Activated T-cell treated with anti-CD3 and anti-CD28 coated beads for 1 hour (primary cell): Measurements from ENCODE around the gene SLC6A17.

ENCODE experiments used
- DNase-seq: peaks from one replicate; pipeline ENCODE4 v3.0.0-alpha.2; 2020; ENCODE audit warnings: low read depth

SLC6A17 gene

DNA sequence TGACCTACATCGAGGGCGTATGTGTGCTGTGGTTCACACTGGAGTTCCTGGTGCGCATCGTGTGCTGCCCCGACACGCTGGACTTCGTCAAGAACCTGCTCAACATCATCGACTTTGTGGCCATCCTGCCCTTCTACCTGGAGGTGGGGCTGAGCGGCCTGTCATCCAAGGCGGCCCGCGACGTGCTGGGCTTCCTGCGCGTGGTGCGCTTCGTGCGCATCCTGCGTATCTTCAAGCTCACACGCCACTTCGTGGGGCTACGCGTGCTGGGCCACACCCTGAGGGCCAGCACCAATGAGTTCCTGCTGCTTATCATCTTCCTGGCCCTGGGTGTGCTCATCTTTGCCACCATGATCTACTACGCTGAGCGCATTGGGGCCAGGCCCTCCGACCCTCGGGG, 72.8 kb downstream of the SLC6A17 start:
- no peak for DNase-seq

DNA sequence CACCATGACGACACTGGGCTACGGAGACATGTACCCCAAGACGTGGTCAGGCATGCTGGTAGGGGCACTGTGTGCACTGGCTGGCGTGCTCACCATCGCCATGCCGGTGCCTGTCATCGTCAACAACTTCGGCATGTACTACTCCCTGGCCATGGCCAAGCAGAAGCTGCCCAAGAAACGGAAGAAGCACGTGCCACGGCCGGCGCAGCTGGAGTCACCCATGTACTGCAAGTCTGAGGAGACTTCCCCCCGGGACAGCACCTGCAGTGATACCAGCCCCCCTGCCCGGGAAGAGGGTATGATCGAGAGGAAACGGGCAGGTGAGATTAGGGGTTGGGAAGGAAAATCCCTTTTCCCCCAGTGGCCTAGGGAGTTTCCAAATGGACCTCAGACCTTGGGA, 73.3 kb downstream of the SLC6A17 start:
- DNase-seq, result no peak

DNA sequence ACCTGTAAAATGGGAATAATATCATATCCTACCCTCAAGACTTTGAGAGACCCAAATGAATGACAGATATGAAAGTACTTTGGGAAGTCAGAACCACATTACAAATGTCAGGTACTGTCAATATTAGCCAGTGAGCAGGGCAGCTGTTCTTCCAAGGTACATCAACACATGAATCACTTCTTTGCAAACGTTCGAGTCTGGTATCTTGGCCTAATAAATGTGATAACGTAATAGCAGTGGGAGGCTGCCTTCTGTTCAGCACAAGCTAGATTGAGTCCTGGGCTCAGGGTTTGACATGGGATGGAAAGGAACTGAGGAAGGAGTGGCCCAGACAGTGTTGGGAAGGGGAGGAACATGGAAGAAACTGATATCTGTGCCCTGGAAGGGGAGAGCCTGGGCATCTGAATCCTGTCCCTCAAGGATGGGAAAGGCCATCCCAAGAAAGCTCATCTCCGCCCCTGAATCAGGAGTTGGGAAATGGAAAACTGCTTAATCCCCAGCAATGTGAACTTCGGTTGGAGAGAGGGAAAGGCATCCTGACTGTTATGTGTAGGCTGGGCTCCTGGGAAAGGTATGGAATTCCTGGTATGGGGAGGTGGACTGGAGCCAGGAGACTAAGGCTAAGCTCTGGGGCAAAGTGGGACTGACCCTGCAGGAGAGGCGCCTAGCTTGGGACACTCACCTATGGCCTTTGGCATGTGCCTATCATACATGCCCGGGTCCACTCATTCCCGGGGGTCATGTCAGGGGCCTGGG, 74.1 kb downstream of the SLC6A17 start:
- no peak for DNase-seq

DNA sequence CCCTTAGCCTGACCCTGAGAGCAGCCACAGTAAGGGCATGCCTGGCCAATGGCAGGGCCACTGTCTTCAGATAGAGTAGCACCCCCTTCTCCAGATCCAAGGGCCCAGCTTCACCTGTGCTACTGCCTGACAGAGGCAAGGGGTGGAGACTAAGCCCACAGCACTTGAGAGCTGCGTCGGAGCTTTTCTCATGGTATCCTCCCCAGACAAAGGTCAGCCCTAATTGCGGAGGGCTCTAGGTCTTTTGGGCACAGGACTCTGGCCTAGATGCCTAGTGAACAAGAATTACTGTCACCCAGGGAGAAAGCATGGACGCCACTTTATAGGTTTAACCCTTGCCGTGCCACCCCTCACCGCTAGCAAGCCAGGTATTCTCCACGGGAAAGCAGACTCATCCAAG, 74.9 kb downstream of the SLC6A17 start:
- DNase-seq, result no peak

DNA sequence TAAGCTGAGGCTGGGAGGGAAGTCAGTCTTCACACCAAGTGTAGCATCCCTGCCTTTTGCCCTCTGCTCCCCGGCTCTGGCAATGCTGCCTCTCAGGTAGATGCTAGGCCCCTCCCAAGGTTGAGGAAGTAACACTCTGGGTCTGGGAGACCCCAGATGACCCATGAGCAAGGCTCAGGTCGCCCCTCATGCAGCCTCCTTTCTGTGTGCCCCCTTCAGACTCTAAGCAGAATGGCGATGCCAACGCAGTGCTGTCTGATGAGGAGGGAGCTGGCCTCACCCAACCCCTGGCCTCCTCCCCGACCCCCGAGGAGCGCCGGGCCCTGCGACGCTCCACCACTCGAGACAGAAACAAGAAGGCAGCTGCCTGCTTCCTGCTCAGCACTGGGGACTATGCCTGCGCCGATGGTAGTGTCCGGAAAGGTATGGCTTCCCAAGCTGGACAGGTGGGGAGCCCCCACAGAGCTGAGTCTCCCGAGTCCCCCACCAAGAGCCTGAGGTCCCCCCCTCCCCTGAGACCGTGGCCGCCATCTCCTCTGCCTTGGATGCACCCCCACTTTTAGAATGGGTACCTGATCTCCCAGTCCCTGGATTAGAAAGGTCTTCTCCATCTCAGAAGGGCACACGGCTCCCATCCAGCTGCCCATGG, 75.6 kb downstream of the SLC6A17 start:
- no peak for DNase-seq

DNA sequence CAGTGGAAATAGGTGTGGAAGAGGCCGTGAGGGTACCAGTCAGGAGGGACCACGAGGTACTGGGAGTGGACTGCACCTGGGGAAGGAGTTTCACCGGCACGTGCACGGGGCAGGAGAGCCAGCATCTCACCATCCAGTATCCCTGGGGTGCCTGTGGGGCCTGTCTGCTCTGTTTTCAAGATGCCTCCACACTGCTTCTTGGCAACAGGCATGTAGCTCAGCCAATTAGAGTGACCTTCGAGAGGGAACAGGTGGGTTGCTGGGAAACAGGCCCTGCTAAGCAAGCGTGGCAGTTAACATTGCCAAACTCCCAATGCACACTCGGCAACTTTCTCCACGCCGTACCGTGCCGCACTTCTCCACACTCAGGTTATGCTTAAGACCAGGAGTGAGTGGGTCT, 77.5 kb downstream of the SLC6A17 start:
- DNase-seq, result no peak

DNA sequence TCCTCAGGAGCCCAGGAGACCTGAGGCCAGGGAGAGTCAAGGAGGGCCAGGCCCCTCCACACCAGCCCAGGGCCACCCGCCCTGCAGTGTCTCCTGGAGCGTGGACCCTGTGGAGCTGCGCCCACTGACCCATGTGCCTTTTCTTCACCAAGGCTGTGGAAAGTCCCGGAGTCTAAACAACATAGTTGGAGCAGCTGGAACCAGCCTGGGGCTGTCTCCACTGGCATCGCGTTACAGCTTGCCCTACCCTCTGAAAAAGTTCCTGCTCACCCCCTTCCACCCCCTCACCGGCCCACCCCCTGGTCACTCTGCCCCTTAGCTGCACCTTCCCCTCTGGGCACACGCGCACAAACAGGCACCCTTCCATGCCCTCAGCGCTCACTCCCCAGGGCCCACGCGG, 78.1 kb downstream of the SLC6A17 start:
- no peak for DNase-seq

DNA sequence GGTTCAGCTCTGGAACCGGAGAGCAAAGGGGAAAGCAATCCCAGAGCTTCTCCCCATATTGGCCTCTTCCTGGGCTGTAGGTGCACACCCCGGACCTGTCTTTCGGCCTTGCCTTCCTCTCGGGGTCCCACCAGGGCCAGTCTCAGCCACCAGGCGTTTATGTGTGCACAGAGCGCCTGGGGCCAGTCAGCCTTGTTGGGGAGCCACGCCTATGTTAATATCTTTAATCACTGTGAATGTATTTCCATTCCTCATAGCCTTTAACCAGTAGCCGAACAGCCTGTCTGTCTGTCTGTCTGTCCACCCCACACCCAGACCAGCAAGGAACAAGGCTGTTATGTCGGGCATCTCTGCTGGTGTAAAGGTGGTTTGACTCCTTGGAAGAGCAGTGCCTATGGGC, 78.6 kb downstream of the SLC6A17 start:
- no peak for DNase-seq

DNA sequence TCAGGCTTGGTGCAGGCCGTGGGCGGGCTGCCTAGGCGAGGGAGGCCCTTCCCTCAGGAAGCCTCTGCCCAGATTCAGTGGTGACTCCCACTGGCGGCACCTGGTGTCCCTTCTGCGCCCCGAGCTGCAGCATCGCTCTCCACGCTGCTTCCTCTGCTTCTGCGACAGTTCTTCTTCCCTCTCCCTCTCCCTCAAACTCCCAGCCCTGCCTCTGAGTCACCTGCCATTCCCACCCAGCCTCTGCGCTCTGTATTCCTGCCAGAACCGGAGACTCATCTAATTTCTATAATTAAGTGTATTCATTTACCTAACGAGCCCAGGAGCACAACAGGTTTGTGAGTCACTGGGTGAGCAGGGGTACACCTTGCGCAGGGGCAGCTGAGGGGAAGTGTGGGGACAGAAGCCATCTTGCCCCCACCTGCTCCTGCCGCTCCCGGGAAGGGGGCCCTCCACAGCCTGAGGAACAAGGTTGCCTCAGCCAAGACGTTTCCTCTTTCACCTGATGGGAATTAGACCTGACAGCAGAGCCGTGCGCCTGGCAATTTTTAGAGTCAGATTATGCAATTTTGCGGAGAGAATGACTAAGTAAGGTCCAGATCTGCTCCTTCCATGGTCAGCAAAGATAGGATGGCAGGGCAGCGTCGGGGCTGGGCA, 79.2 kb downstream of the SLC6A17 start:
- DNase-seq, result no peak

DNA sequence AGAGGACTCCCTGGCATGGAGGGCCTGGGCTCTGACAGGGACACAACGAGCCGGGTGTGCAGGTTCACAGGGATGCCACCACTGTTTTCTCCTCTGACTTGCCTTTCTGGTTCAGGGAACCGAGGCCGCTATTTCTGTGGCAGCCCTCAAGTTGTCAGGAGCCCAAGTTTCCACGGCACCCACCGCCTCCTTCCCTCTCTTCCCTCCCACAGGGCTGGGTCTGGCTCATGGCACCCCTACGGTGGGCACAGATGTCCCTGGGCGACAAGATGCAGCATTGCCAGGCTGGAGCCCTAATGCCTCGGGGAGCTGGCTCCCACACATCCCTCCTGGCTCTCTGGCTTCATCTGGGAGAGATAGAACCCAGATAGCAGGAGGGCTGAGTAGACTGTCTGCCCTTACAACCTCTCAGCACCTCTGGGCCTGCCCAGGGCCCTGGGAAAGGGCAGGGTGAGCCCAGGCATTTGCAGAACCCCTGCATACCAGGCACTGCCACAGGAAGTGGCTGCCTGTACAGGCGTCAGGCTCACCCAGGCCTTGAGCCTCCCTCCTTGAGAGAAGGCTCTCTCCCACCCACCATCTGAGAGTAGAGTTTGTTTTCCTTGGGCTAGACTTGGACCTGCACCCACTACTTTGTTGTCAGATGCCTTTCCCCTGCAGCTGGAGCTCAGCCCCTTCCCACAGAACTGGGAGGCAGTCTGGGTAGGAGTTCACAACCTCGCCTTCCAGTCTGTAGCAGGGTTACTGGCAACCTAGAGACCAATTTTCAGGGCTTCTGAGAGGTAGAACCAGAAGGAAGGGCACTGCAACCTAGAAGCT, 80.3 kb downstream of the SLC6A17 start:
- no peak for DNase-seq

DNA sequence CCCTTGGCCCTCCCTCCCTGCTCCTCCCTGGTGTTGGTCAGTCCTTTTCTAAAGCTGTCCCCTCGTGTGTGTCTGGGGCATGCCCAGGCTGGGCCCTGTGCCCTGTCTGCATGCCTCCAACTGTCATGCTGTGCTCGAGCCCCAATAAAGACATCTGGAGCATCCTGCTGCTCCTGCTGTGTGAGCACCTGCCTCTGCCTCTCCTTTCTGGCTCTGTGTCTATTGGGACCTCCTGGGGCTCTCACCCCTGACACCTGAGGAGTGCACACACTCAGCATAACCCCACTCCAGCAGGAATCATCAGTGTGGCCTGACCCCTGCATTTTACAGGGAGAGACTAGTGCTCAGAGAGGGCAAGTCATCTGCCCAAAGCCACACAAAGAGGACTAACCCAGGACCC, 83.6 kb downstream of the SLC6A17 start:
- no peak for DNase-seq

DNA sequence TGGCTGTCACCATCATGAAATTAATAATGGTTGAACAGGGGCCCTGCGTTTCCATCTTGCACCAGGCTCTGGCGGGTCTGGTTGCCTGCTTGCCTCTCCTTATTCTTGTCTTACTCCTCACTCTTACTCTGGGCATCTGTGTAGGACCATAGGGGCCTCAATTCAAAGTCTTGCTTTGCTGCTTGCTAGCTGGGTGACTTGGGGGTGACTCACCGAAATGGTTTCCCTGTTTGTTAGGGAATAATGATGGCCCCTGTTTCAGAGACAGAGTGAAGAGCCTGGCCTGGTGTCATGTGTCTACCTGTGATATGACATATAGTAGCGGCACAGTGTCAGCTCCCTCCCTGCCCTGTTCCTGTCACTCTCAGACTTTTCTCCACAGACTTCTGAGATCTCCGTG, 84.4 kb downstream of the SLC6A17 start:
- no peak for DNase-seq

DNA sequence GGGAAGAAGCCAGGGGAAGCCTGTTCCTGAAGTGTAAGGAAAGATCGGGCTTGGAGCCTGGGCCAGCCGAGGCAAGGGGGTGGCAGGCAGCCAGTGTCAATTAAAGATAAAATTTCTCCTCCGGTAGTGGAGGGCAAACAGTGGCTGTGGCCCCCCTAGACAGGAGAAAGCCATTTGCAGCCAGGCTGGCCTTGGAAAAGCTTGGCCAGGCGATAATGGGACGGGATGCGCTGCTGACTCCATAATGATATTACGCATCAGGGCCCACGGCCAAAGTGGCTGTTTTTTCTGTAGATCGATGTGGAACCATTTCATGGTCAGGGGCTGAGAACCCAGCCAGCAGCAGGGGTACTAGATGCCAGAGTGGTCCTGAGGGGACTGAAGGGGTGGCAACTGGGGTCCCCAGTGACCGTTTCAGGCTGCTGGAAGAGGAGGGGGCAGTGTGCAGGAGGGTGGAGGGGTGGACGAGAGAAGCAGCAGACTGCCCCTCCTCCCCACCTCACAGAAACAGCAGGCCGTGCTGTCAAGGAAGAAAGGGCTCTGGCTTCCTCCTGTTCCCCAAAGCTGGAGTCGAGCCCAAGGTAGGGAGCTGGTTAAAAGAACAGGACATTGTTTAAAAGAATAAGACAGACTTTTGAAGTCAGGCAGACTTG, 85.0 kb downstream of the SLC6A17 start:
- no peak for DNase-seq

DNA sequence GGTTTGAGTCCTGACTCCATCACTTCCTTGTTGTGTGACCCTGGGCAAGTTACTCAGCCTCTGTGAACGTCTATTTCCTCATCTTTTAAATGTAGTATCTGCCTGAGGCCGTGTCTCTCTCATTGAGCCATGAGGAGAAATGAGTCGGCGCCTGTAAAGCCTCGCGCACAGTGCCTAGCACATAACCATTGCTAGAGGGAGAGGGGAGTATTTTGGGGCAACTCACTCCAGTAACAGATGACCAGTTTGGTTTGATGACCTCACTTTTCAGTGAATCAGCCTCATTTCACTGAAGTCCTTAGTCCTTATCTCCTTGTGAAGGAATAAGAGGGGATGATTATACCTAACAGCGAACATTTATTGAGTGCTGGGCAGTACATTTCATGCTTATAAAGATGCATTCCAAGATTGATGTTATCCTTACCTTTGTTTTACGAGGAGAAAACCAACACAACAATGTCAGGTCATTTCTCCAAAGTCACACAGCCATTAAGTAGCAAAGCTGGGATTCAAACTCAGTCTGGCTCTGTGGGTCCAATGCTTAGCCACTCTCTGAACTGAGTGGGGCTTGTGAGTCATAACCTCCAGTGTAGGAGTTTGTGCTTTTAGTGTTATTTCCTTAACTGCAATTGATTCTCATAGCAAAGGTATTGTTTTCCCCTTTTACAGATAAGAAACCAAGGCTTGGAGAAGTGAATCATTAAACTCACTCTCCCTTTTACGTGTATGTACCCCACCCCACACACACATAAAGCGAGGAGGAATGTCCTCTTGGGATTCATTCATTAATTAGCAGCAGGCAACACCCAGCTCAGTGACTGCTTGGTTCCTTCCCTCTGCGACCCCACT, 85.8 kb downstream of the SLC6A17 start:
- no peak for DNase-seq

DNA sequence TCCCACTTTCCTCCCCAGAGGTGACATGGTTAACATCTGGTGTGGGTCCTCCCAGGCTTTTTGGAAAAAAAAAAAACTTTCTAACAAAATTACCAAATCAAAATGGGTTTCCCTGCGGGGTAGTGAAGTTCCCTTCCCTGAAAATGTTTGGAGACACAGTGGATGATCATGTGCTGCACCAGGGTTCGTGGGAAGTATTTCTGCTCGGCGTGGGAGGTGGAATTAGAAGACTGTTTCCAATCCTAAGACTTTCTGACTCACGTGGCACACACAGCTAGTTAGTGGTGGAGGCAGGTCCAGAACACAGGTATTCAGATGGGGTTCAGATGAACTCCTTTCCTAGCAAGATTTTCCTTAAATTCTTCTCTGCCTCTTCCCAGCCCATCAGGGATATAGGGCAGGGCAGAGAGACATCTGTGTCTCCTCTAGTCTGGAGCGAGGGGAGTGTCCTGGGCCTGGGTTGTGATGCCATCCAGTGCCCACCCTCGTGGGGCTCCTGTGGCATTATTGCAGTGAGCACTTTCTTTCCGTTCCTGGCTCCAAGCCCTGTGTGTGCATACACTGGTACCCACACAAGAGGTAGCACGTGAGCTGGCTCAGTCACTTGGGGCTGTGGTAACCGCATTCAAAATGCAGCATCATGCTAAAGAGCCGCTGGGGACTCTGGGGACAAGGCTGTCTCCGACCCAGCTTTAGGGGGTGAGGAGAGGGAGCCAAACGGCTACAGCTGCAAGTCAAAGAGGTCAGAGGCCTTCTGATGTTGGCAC, 87.3 kb downstream of the SLC6A17 start:
- DNase-seq, result no peak

DNA sequence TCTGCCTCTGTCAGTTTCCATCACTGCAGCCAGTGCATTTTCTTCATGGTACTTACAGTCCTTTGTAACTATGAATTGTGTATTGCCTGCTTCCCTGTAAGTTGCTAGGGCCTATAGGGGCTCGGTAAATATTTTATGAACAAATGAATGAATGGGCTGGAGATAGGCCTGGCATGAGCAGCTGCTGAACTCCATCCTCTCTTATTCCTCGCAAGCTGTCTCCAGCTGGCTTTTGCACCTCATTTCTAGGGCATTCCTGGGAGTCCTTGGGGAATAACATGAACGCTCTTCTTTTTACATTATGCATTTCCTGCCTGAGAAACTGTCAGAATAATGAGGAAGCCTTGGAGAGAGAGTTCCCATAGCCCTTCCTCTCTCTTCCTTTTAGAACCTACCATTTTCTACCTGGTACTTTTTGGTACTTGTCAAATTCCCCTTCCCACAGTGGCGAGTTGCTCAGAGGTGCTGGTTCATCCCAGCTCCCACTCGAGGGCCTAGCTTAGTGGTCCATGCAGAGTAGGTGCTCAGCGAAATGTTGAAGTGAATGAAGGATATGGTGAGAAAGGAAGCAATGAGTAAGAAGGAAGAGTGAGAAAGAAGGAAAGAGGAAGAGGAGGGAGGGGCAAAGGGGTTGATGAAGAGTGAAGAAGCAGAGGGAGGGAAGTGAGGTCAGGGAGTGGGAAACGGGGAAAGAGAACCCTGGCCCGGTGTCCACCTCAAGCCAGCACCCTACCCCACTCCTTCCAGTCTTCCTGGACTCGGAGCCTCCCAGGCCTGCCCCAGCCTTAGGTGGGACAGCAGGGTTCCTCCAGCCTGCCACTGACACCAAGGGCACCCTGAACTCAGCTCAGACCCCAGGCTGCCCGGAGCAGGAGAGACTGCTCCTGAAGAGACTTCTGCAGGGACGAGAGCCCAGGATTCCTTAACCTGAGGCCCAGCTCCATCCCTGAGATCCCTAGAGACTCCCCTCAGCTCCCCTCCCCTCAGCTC, 89.4 kb downstream of the SLC6A17 start:
- DNase-seq, result no peak

DNA sequence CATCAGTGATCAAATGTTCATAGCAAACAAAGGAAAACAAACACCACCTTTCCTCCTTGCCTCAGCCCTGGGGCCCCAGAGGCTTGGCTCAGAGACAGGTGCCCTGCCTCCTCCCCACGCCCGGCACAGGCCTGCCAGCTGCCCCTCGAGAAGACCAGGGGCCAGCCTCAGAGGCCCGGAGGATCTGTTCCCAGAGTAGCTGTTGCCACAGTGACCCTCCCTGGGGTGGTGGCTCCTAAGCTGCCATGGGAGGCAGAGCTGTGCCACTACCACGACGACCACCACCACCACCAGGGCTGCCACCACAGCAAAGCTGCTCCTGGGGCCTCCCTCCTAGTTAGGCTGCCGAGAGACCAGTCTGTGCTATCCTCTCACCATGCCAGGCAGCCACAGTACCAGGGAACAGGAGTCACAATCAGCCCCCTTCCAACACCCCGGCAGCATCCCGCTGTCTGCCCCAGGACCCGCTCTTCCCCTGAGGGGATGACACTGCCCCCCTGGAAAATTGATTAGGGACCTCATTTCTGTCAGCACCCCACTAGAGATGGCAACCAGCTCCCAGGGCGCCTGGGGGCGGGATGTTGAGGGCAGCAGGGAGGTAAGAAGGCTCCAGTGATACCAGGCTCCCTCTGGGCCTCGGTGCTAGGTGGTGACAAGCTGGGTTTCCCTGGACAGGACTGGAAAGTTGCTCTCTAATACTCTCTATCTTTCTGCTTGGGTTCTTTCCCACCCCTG, 90.3 kb downstream of the SLC6A17 start:
- no peak for DNase-seq

DNA sequence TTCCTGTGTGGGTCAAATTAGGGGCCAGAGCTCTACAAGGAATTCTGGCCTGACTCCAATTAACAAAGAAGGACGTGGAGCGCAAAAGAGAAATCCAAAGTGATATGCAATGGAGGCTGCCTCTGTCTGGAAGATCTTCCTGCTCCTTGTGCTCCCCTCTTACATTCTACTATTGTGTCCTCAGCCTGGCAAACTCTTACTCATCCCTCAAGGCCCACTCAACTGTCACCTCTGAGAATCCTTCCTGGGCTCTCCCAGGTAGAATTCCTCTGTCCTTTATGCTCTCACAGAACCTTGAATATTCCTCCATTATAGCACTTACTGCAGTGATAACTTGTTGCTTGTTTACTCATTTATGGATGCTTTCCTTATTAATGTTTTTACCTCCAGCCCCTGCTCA, 91.2 kb downstream of the SLC6A17 start:
- no peak for DNase-seq
